ENCODE results near the gene VPS13C.

Gene VPS13C, protein sequence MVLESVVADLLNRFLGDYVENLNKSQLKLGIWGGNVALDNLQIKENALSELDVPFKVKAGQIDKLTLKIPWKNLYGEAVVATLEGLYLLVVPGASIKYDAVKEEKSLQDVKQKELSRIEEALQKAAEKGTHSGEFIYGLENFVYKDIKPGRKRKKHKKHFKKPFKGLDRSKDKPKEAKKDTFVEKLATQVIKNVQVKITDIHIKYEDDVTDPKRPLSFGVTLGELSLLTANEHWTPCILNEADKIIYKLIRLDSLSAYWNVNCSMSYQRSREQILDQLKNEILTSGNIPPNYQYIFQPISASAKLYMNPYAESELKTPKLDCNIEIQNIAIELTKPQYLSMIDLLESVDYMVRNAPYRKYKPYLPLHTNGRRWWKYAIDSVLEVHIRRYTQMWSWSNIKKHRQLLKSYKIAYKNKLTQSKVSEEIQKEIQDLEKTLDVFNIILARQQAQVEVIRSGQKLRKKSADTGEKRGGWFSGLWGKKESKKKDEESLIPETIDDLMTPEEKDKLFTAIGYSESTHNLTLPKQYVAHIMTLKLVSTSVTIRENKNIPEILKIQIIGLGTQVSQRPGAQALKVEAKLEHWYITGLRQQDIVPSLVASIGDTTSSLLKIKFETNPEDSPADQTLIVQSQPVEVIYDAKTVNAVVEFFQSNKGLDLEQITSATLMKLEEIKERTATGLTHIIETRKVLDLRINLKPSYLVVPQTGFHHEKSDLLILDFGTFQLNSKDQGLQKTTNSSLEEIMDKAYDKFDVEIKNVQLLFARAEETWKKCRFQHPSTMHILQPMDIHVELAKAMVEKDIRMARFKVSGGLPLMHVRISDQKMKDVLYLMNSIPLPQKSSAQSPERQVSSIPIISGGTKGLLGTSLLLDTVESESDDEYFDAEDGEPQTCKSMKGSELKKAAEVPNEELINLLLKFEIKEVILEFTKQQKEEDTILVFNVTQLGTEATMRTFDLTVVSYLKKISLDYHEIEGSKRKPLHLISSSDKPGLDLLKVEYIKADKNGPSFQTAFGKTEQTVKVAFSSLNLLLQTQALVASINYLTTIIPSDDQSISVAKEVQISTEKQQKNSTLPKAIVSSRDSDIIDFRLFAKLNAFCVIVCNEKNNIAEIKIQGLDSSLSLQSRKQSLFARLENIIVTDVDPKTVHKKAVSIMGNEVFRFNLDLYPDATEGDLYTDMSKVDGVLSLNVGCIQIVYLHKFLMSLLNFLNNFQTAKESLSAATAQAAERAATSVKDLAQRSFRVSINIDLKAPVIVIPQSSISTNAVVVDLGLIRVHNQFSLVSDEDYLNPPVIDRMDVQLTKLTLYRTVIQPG (N-terminal part only)

DNA sequence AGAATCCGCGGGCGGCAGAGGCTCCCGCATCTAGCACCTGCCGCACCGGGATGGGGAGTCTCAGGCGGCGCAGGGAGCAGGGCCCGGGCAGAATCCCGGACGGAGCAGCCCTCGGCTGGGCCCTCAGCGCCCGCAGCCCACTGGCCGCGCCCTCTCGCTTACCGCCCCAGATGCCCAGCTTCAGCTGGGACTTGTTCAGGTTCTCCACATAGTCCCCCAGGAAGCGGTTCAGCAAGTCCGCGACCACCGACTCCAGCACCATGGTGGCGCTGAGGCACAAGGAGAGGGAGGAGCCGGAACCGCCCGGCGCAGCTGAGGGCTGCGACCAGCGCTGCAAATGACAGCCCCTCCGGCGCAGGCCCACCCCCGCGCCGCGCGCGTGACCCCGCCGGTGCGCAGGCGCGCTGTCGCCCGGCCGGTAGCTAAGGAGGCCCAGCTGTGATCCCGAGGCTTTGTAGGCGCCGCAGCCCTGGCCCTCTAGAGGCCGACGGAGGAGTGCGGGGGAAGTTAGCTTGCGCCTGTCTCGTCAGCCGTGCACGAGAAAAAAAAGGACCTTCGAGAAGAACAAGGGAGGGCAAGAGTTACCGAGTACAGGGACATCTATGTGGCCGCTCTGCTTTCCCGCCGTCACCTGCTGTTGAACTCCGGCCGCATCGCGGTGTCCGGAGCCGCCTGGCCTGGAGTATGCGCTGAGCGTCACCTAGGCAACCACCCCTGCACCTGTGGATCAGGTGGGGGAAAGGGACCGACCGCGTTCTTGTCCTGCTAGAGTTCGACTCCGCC is at the start of gene VPS13C:
VPS13C (minus strand) TSS at position 335 of the 783 bp plus-strand sequence; CDS start at position 262, 73 bp downstream.
- H3K27ac ChIP-seq: peak within 1 kb of the TSS; percentile 90 to 94
- TF ChIP-seq, protein P1, sequence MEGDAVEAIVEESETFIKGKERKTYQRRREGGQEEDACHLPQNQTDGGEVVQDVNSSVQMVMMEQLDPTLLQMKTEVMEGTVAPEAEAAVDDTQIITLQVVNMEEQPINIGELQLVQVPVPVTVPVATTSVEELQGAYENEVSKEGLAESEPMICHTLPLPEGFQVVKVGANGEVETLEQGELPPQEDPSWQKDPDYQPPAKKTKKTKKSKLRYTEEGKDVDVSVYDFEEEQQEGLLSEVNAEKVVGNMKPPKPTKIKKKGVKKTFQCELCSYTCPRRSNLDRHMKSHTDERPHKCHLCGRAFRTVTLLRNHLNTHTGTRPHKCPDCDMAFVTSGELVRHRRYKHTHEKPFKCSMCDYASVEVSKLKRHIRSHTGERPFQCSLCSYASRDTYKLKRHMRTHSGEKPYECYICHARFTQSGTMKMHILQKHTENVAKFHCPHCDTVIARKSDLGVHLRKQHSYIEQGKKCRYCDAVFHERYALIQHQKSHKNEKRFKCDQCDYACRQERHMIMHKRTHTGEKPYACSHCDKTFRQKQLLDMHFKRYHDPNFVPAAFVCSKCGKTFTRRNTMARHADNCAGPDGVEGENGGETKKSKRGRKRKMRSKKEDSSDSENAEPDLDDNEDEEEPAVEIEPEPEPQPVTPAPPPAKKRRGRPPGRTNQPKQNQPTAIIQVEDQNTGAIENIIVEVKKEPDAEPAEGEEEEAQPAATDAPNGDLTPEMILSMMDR (IDR thresholded peaks at IDR 0.05): peak; percentile 51
- peak within 1 kb of the TSS; percentile 92 for H3K4me3 ChIP-seq
- peak; percentile 95 for DNase-seq (ENCODE audit: low spot score)

DNA sequence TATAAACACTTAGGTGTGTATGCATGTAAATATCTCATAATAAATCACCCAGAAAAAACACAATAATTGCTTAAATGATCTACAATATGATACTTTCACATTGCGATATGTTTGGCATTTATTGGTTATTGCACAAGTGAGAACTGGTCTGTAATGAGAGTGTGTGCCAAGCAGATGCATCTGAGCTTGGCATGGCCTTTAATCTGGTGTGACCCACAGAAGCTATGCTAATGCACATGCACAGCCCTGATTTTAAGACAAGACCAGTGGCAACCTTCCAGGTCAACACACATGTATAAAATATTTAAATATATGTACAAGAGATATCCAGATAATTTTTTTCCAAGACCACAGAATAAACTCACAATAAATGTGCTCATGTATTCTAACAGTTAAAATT is 49.2 kb upstream of the VPS13C start:
- Histone ChIP-seq H3K27ac (no peak overlapping the region), H3K4me3 (no peak overlapping the region)
- TF ChIP-seq, protein P1 (IDR thresholded peaks at IDR 0.05): no peak
- DNase-seq (ENCODE audit: low spot score): no peak

DNA sequence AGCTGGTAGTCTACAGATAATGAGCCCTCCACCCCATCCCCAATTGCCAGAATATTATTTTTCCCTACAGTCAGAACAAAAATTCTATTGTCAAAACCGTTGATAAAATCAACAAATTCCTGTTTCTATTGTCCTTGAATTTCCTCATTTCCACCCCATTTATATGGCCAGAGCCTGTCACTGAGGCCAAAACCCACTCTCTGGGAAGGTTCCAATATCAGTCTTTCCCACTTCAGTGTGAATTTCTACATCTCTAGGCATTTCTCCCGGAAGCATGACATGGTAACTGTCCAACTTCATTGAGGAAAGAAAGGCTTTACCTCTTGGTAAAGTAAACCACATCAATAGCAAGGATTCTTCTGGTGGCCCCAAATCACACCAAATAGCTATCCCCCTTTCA is 48.2 kb upstream of the VPS13C start:
- no peak overlapping the region for H3K4me3 ChIP-seq
- TF ChIP-seq, protein P1 (IDR thresholded peaks at IDR 0.05): no peak
- no peak for DNase-seq (ENCODE audit: low spot score)

DNA sequence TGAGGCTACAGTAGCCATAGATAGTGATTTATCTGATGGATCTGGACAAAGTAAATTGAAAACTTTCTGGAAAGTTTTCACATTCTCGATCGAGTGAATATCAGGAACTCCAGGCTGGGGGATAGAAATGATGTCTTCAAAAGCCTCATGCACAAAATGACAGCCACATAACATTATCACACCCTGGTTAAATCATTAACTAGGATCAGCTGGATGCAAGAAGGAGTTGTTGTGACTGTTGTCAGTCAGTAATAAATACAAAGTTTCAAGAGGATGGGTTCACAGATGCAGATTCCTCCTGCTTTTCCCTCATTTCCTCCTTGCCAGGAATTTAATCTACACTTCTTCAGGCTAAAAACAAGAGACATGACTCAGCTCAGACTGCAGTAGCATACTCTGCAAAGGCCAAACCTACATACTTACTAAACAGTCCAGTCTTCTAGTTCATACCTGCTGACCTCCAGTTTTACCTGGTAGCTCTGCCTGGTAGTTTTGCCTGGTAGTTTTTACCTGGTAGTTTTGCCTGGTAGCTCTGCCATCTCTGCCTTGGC is 47.4 kb upstream of the VPS13C start:
- TF ChIP-seq, protein P1 (IDR thresholded peaks at IDR 0.05): no peak
- Histone ChIP-seq H3K4me3 (no peak overlapping the region), H3K27ac (no peak overlapping the region)
- no peak for DNase-seq (ENCODE audit: low spot score)

More for the DNA sequence above, 48.2 kb upstream of the VPS13C start:
- no peak overlapping the region for H3K27ac ChIP-seq

DNA sequence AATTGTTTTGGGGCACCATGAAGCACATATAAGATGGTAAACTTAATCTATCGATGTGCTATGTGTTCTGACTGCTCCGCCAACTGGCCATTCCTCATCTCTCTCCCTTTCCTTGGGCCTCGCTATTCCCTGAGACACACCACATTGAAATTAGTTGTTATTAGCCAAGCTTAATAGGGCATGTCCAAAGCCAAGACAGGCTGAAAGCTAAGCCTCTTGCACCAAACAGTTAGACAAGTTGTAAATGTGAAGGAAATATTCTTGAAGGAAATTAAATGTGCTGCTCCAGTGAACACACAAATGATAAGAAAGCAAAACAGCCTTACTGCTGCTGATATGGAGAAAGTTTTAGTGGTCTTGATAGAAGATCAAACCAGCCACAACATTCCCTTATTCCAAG is 45.8 kb upstream of the VPS13C start:
- no peak overlapping the region for H3K4me3 ChIP-seq
- H3K27ac ChIP-seq: no peak overlapping the region
- no peak for DNase-seq (ENCODE audit: low spot score)
- TF ChIP-seq, protein P1 (IDR thresholded peaks at IDR 0.05): no peak

DNA sequence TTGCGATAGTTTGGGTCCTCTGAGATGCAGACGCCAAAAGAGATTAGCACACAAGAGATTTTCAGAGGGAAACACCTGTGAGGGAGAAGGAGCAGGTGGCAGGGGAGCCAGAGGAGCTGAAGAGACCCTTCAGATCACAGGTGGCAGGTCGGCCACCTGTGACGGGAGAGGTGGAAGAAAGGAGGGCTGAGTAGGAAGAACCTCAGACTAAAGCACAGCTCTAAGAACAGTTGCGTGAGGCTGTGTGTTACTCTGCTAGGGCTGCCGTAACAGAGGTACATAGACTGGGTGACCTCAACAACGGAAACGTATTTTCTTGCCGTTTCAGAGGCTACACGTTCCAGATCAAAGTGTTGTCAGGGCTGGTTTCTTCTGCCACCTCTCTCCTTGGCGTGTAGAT is 45.0 kb upstream of the VPS13C start:
- H3K4me3 ChIP-seq: no peak overlapping the region
- no peak overlapping the region for H3K27ac ChIP-seq
- DNase-seq (ENCODE audit: low spot score): no peak
- TF ChIP-seq, protein P1 (IDR thresholded peaks at IDR 0.05): no peak
